GM19193 (cell line): ENCODE measurements around the gene NUP42.

Source experiments
- POLR2A ChIP-seq: IDR thresholded peaks from 4 replicates; pipeline ENCODE4 v1.6.1; 2011; ENCODE audit not compliant: insufficient read depth, insufficient read length; ENCODE audit errors: extremely low read depth

Gene NUP42

GRCh38 chr7:23247046-23247602 lies 65.3 kb downstream of the NUP42 start:
- no peak for TF ChIP-seq POLR2A

GRCh38 chr7:23247603-23248335 lies 65.9 kb downstream of the NUP42 start:
- TF ChIP-seq POLR2A = no peak

- no peak for TF ChIP-seq POLR2A
Observed at GRCh38 chr7:23249486-23249885, 67.6 kb downstream of the NUP42 start.
